Measurements from ENCODE around the gene PDZK1IP1.
"Not testable (repeated sequence)": the region's sequence is repeated elsewhere in the genome, so short reads cannot be mapped to it uniquely, and the experiment has no call there.

The PDZK1IP1 gene

DNA sequence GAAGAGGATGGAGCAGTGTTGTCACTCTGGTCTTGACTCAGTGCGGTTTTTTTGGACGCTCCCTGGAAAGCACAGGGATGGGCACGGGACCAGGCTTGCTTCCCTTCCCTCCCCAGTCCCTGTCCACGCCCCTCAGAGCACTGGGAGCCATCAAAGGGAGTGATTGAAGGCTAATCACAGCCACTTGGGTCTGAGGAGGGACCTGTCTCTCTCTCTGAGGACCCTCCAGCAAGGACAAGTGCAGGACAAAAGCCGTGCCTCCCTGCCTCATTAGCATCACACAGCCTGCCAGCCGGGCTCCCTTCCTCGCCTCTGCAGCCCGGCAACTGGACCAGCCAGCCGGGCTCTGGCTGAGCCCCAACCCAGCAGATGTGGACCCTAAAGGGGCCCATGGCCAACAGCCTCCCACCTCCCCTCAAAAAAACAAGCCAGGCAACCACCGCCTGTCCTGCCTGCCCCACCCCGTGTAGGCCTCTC is 18.6 kb upstream of the PDZK1IP1 start:
- Histone ChIP-seq H3K4me2 (ENCODE audit: insufficient read depth, low read length) (no peak overlapping the region), H3K79me2 (ENCODE audit: insufficient read depth, low read length) (no peaks in the 10 kb centered on the region), H3K4me1 (ENCODE audit: insufficient read depth, low read length) (no peaks in the 10 kb centered on the region), H3K9ac (ENCODE audit: low read depth, low read length) (no peak overlapping the region), H3K36me3 (ENCODE audit: insufficient read depth, low read length) (no peaks in the 10 kb centered on the region), H3K9me3 (ENCODE audit: insufficient read depth, low read length, severe bottlenecking) (no peaks in the 10 kb centered on the region), H2AFZ (ENCODE audit: low read depth, low read length) (no peak overlapping the region), H3K4me3 (ENCODE audit: low read depth in 1 of 2, low read length in 2 of 2) (no peak overlapping the region), H3K27me3 (ENCODE audit: insufficient read depth, low read length, poor library complexity) (peaks cover 12% of the 10 kb centered on the region), H4K20me1 (ENCODE audit: insufficient read depth, low read length) (no peaks in the 10 kb centered on the region), H3K27ac (ENCODE audit: low read length) (no peak overlapping the region)
- TF ChIP-seq EZH2 (IDR thresholded peaks at IDR 0.05; ENCODE audit: borderline replicate concordance, low read depth, low read length, severe bottlenecking) = no peak
- TF ChIP-seq, protein P1, sequence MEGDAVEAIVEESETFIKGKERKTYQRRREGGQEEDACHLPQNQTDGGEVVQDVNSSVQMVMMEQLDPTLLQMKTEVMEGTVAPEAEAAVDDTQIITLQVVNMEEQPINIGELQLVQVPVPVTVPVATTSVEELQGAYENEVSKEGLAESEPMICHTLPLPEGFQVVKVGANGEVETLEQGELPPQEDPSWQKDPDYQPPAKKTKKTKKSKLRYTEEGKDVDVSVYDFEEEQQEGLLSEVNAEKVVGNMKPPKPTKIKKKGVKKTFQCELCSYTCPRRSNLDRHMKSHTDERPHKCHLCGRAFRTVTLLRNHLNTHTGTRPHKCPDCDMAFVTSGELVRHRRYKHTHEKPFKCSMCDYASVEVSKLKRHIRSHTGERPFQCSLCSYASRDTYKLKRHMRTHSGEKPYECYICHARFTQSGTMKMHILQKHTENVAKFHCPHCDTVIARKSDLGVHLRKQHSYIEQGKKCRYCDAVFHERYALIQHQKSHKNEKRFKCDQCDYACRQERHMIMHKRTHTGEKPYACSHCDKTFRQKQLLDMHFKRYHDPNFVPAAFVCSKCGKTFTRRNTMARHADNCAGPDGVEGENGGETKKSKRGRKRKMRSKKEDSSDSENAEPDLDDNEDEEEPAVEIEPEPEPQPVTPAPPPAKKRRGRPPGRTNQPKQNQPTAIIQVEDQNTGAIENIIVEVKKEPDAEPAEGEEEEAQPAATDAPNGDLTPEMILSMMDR (IDR thresholded peaks at IDR 0.05; ENCODE audit: borderline replicate concordance, extremely low read depth, low read length, poor library complexity, severe bottlenecking) = no peak
- DNase-seq = no peak
- ATAC-seq (ENCODE audit: insufficient read depth, low read depth) = no peak

DNA sequence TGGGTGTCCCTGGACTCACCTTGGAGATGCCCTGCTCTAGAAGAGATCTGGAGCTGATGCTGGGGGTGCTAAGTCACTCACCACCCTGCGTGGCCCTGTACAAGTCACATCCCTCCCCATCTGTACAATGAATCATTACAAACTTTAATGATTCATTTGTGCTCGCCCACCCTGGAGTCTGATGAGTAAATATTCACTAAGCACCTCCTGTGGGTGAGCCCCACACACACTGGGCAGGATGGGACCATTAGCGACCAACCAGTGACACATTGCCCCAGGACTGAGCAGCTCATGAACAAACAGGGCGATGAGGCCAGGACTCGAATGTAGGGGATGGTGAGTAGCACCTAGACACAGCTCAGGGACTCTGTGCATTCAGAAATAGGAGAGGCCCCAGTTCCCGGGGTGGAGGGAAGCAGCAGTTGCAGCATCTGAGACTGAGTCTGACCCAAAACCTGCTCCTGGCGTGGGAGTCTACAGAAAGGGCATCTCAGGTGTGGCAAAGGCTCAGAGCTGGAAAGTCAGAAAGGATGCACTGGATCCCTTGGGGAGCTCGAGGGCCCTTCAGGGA is 18.1 kb upstream of the PDZK1IP1 start:
- H3K4me1 ChIP-seq (ENCODE audit: insufficient read depth, low read length) = no peaks in the 10 kb centered on the region
- H3K4me2 ChIP-seq (ENCODE audit: insufficient read depth, low read length) = no peak overlapping the region
- H3K27ac ChIP-seq (ENCODE audit: low read length) = no peak overlapping the region
- TF ChIP-seq, protein P1 (IDR thresholded peaks at IDR 0.05; ENCODE audit: borderline replicate concordance, extremely low read depth, low read length, poor library complexity, severe bottlenecking) = no peak
- TF ChIP-seq EZH2 (IDR thresholded peaks at IDR 0.05; ENCODE audit: borderline replicate concordance, low read depth, low read length, severe bottlenecking) = no peak
- DNase-seq (no peak), ATAC-seq (ENCODE audit: insufficient read depth, low read depth) (no peak)
- H2AFZ ChIP-seq (ENCODE audit: low read depth, low read length) = no peak overlapping the region
- H3K9ac ChIP-seq (ENCODE audit: low read depth, low read length) = no peak overlapping the region
- H3K36me3 ChIP-seq (ENCODE audit: insufficient read depth, low read length) = no peaks in the 10 kb centered on the region
- H3K9me3 ChIP-seq (ENCODE audit: insufficient read depth, low read length, severe bottlenecking) = no peaks in the 10 kb centered on the region
- peaks cover 12% of the 10 kb centered on the region for H3K27me3 ChIP-seq (ENCODE audit: insufficient read depth, low read length, poor library complexity)
- no peaks in the 10 kb centered on the region for H4K20me1 ChIP-seq (ENCODE audit: insufficient read depth, low read length)
- H3K79me2 ChIP-seq (ENCODE audit: insufficient read depth, low read length) = no peaks in the 10 kb centered on the region
- H3K4me3 ChIP-seq (ENCODE audit: low read depth in 1 of 2, low read length in 2 of 2) = no peak overlapping the region

DNA sequence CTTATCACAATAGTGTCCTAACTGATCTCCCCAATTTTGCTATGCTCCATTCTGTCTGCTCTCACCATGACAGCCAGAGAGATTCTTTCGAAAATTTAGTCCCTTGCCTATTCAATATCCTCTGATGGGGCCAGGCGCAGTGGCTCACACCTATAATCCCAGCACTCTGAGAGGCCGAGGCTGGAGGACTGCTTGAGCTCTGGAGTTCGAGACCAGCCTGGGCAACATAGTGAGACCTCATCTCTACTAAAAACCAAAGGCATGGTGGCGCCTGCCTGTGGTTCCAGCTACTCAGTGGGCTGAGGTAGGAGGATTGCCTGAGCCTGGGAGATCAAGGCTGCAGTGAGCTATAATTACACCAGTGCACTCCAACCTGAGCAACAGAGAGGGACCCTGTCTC is 16.1 kb upstream of the PDZK1IP1 start:
- H3K27ac ChIP-seq (ENCODE audit: low read length) = no peak overlapping the region
- ATAC-seq (ENCODE audit: insufficient read depth, low read depth) = no peak
- no peak overlapping the region for H3K4me2 ChIP-seq (ENCODE audit: insufficient read depth, low read length)
- H2AFZ ChIP-seq (ENCODE audit: low read depth, low read length) = no peak overlapping the region
- H3K36me3 ChIP-seq (ENCODE audit: insufficient read depth, low read length) = no peaks in the 10 kb centered on the region
- H3K27me3 ChIP-seq (ENCODE audit: insufficient read depth, low read length, poor library complexity) = peaks cover 12% of the 10 kb centered on the region
- no peak overlapping the region for H3K9ac ChIP-seq (ENCODE audit: low read depth, low read length)
- no peaks in the 10 kb centered on the region for H4K20me1 ChIP-seq (ENCODE audit: insufficient read depth, low read length)
- DNase-seq = no peak
- no peaks in the 10 kb centered on the region for H3K4me1 ChIP-seq (ENCODE audit: insufficient read depth, low read length)
- TF ChIP-seq EZH2 (IDR thresholded peaks at IDR 0.05; ENCODE audit: borderline replicate concordance, low read depth, low read length, severe bottlenecking) = no peak
- TF ChIP-seq, protein P1 (IDR thresholded peaks at IDR 0.05; ENCODE audit: borderline replicate concordance, extremely low read depth, low read length, poor library complexity, severe bottlenecking) = no peak
- H3K79me2 ChIP-seq (ENCODE audit: insufficient read depth, low read length) = no peaks in the 10 kb centered on the region
- no peaks in the 10 kb centered on the region for H3K9me3 ChIP-seq (ENCODE audit: insufficient read depth, low read length, severe bottlenecking)
- H3K4me3 ChIP-seq (ENCODE audit: low read depth in 1 of 2, low read length in 2 of 2) = no peak overlapping the region

DNA sequence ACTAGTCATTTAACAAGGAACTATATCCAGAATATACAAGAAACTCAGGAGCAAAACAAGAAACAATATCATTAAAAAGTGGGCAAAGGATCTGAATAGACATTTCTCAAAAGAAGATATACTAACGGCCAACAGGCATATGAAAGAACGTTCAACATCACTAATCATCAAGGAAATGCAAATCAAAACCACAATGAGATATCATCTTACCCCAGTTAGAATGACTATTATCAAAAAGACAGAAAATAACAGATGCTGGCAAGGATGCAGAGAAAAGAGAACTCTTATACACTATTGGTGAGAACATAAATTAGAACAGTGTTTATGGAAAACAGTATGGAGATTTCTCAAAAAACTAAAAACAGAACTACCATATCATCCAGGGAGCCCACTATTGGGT is 13.7 kb upstream of the PDZK1IP1 start:
- not testable (repeated sequence) for H3K4me3 ChIP-seq (ENCODE audit: low read depth in 1 of 2, low read length in 2 of 2); H3K4me2 ChIP-seq (ENCODE audit: insufficient read depth, low read length); H4K20me1 ChIP-seq (ENCODE audit: insufficient read depth, low read length); H3K36me3 ChIP-seq (ENCODE audit: insufficient read depth, low read length); ATAC-seq (ENCODE audit: insufficient read depth, low read depth); H3K9me3 ChIP-seq (ENCODE audit: insufficient read depth, low read length, severe bottlenecking); DNase-seq; H3K9ac ChIP-seq (ENCODE audit: low read depth, low read length); H2AFZ ChIP-seq (ENCODE audit: low read depth, low read length); H3K27ac ChIP-seq (ENCODE audit: low read length); H3K27me3 ChIP-seq (ENCODE audit: insufficient read depth, low read length, poor library complexity); H3K4me1 ChIP-seq (ENCODE audit: insufficient read depth, low read length); H3K79me2 ChIP-seq (ENCODE audit: insufficient read depth, low read length)

Data from DND-41 (cell line).